ENCODE measurements around the gene OGDH. TPM values are rescaled to one million over a fixed set of nuclear protein-coding genes. Genes with fewer than 3 reads are reported as not detected.
"Not testable (repeated sequence)": the region's sequence is repeated elsewhere in the genome, so short reads cannot be mapped to it uniquely, and the experiment has no call there.

OGDH gene
- total RNA-seq, 1 experiment from 2014 or later = 56.0 TPM

GRCh38 chr7:44689427-44689826, 83.0 kb downstream of the OGDH start:
- DNase-seq (ENCODE audit: low read depth) = no peak
- in situ Hi-C loops (cut with HindIII; ENCODE audit: low pct_unique_long_range_greater_than_20kb, low sequenced_read_pairs) = no loop called here

- in situ Hi-C loops (cut with HindIII; ENCODE audit: low pct_unique_long_range_greater_than_20kb, low sequenced_read_pairs) = no loop called here
- no peak for DNase-seq (ENCODE audit: low read depth)
Measured at GRCh38 chr7:44693641-44694313, 87.3 kb downstream of the OGDH start.

GRCh38 chr7:44694326-44694725, 87.9 kb downstream of the OGDH start:
- no peak for DNase-seq (ENCODE audit: low read depth)
- in situ Hi-C loops (cut with HindIII; ENCODE audit: low pct_unique_long_range_greater_than_20kb, low sequenced_read_pairs) = no loop called here

- no peak for DNase-seq (ENCODE audit: low read depth)
- in situ Hi-C loops (cut with HindIII; ENCODE audit: low pct_unique_long_range_greater_than_20kb, low sequenced_read_pairs) = no loop called here
Measured at GRCh38 chr7:44694766-44695165, 88.3 kb downstream of the OGDH start.

- in situ Hi-C loops (cut with HindIII; ENCODE audit: low pct_unique_long_range_greater_than_20kb, low sequenced_read_pairs) = no loop called here
- DNase-seq (ENCODE audit: low read depth) = no peak
Measured at GRCh38 chr7:44695756-44696155, 89.3 kb downstream of the OGDH start.

GRCh38 chr7:44696728-44697127, 90.3 kb downstream of the OGDH start:
- no peak for DNase-seq (ENCODE audit: low read depth)

GRCh38 chr7:44697136-44698045, 91.0 kb downstream of the OGDH start:
- in situ Hi-C loops (cut with HindIII; ENCODE audit: low pct_unique_long_range_greater_than_20kb, low sequenced_read_pairs) = no loop called here
- no peak for DNase-seq (ENCODE audit: low read depth)

More at GRCh38 chr7:44696728-44697127, 90.3 kb downstream of the OGDH start:
- in situ Hi-C loops (cut with HindIII; ENCODE audit: low pct_unique_long_range_greater_than_20kb, low sequenced_read_pairs) = no loop called here

- in situ Hi-C loops (cut with HindIII; ENCODE audit: low pct_unique_long_range_greater_than_20kb, low sequenced_read_pairs) = no loop called here
- DNase-seq (ENCODE audit: low read depth) = no peak
Measured at GRCh38 chr7:44698046-44698580, 91.7 kb downstream of the OGDH start.

- DNase-seq (ENCODE audit: low read depth); in situ Hi-C loops (cut with HindIII; ENCODE audit: low pct_unique_long_range_greater_than_20kb, low sequenced_read_pairs): not testable (repeated sequence)
Measured at GRCh38 chr7:44699598-44699997, 93.2 kb downstream of the OGDH start.

GRCh38 chr7:44700322-44700721, 93.9 kb downstream of the OGDH start:
- no peak for DNase-seq (ENCODE audit: low read depth)
- in situ Hi-C loops (cut with HindIII; ENCODE audit: low pct_unique_long_range_greater_than_20kb, low sequenced_read_pairs) = no loop called here

- in situ Hi-C loops (cut with HindIII; ENCODE audit: low pct_unique_long_range_greater_than_20kb, low sequenced_read_pairs); DNase-seq (ENCODE audit: low read depth): not testable (repeated sequence)
Measured at GRCh38 chr7:44703391-44703790, 97.0 kb downstream of the OGDH start.

- no peak for DNase-seq (ENCODE audit: low read depth)
- in situ Hi-C loops (cut with HindIII; ENCODE audit: low pct_unique_long_range_greater_than_20kb, low sequenced_read_pairs) = no loop called here
Measured at GRCh38 chr7:44703921-44704320, 97.5 kb downstream of the OGDH start.

GRCh38 chr7:44705434-44705833, 99.0 kb downstream of the OGDH start:
- in situ Hi-C loops (cut with HindIII; ENCODE audit: low pct_unique_long_range_greater_than_20kb, low sequenced_read_pairs) = no loop called here

GRCh38 chr7:44706788-44707557, 100.5 kb downstream of the OGDH start:
- in situ Hi-C loops (cut with HindIII; ENCODE audit: low pct_unique_long_range_greater_than_20kb, low sequenced_read_pairs) = no loop called here
- DNase-seq (ENCODE audit: low read depth) = no peak

More at GRCh38 chr7:44705434-44705833, 99.0 kb downstream of the OGDH start:
- no peak for DNase-seq (ENCODE audit: low read depth)

GRCh38 chr7:44707558-44708230, 101.3 kb downstream of the OGDH start:
- in situ Hi-C loops (cut with HindIII; ENCODE audit: low pct_unique_long_range_greater_than_20kb, low sequenced_read_pairs) = no loop called here
- DNase-seq (ENCODE audit: low read depth) = no peak

GRCh38 chr7:44709011-44709915, 102.8 kb downstream of the OGDH start:
- in situ Hi-C loops (cut with HindIII; ENCODE audit: low pct_unique_long_range_greater_than_20kb, low sequenced_read_pairs) = no loop called here
- DNase-seq (ENCODE audit: low read depth) = no peak

GRCh38 chr7:44709945-44710596, 103.6 kb downstream of the OGDH start:
- in situ Hi-C loops (cut with HindIII; ENCODE audit: low pct_unique_long_range_greater_than_20kb, low sequenced_read_pairs) = no loop called here
- no peak for DNase-seq (ENCODE audit: low read depth)
